A673 (cell line): ENCODE results near the gene ZNF780B. TPM values are rescaled to one million over a fixed set of nuclear protein-coding genes. Genes with fewer than 3 reads are reported as not detected.

Source experiments
- BruUV-seq: library from RNA; stranded (reverse); fragments of 400-500 nt; replicated peaks from 2 replicates; lab custom pipeline; 2021; lab: Mats Ljungman, UMichigan
- CTCF ChIA-PET: fragments of 300-600 bp; sonication (Branson Sonifier 250); formaldehyde crosslinking; loops from one replicate; lab custom pipeline; 2022; ENCODE audit warnings: antibody characterized with exemption; lab: Charles Lee
- POLR2A ChIA-PET: fragments of 300-600 bp; sonication (Branson Sonifier 250); formaldehyde crosslinking; loops from one replicate; lab custom pipeline; 2022; ENCODE audit warnings: antibody characterized with exemption; ENCODE audit not compliant: low non-redundant PET; lab: Charles Lee
- DNase-seq: peaks from one replicate; pipeline ENCODE4 v3.0.0-alpha.2; 2015; ENCODE audit warnings: low spot score
- H3K27ac ChIP-seq: fragments of 200-600 bp; sonication (generic); 2 replicates; pipeline ENCODE4 v1.5.1; 2016; ENCODE audit warnings: mixed run types, low read depth, mild to moderate bottlenecking, mixed read lengths, antibody characterized with exemption, low read length; ENCODE audit not compliant: poor library complexity, severe bottlenecking
- H3K27me3 ChIP-seq: fragments of 200-600 bp; sonication (generic); replicated peaks from 2 replicates; pipeline ENCODE4 v1.6.1; 2017; ENCODE audit warnings: mixed run types, low read depth, mild to moderate bottlenecking, mixed read lengths, antibody characterized with exemption, low read length; ENCODE audit not compliant: insufficient read depth, poor library complexity
- H3K36me3 ChIP-seq: fragments of 200-600 bp; sonication (generic); 2 replicates; pipeline ENCODE4 v1.6.1; 2016; ENCODE audit warnings: mixed run types, mild to moderate bottlenecking, mixed read lengths, antibody characterized with exemption, low read length; ENCODE audit not compliant: insufficient read depth, poor library complexity, severe bottlenecking
- H3K4me1 ChIP-seq: fragments of 200-600 bp; sonication (generic); 2 replicates; pipeline ENCODE4 v1.6.1; 2017; ENCODE audit warnings: mixed run types, mild to moderate bottlenecking, mixed read lengths, antibody characterized with exemption, low read length; ENCODE audit not compliant: insufficient read depth, poor library complexity, severe bottlenecking
- H3K4me3 ChIP-seq: fragments of 200-600 bp; sonication (generic); 2 replicates; pipeline ENCODE4 v1.5.1; 2016; ENCODE audit warnings: low read depth, mixed run types, mild to moderate bottlenecking, mixed read lengths, low read length; ENCODE audit not compliant: poor library complexity, severe bottlenecking
- H3K9me3 ChIP-seq: fragments of 200-600 bp; sonication (generic); 2 replicates; pipeline ENCODE4 v1.6.1; 2016; ENCODE audit warnings: mixed run types, low read depth, mild to moderate bottlenecking, mixed read lengths, antibody characterized with exemption, low read length; ENCODE audit not compliant: poor library complexity, severe bottlenecking
- EZH2 ChIP-seq: fragments of 200-600 bp; sonication (generic); IDR thresholded peaks from 2 replicates; pipeline ENCODE4 v1.6.1; 2017; ENCODE audit warnings: borderline replicate concordance, low read depth, mild to moderate bottlenecking, mixed read lengths, antibody characterized with exemption, low read length; ENCODE audit not compliant: poor library complexity, severe bottlenecking
- intact Hi-C: fragments of 100-400 bp; cut with micrococcal nuclease; formaldehyde crosslinking; loops from one replicate; pipeline ENCODE4 v1.10.0; 2022; ENCODE audit not compliant: unreplicated experiment
- total RNA-seq: library from RNA; stranded (reverse); gene quantifications from 2 replicates; pipeline ENCODE4 v1.2.3, GENCODE V29; 2021
- TF ChIP-seq, protein P1 (sequence below): fragments of 300-800, 200-600 bp; sonication (generic); conservative IDR thresholded peaks from 2 replicates; pipeline ENCODE4 v1.5.1; 2017; ENCODE audit warnings: low read depth, mild to moderate bottlenecking, antibody characterized with exemption, low read length, moderate library complexity, mixed read lengths

The ZNF780B gene
- total RNA-seq, 1 experiment from 2014 or later = 23.7 TPM

DNA sequence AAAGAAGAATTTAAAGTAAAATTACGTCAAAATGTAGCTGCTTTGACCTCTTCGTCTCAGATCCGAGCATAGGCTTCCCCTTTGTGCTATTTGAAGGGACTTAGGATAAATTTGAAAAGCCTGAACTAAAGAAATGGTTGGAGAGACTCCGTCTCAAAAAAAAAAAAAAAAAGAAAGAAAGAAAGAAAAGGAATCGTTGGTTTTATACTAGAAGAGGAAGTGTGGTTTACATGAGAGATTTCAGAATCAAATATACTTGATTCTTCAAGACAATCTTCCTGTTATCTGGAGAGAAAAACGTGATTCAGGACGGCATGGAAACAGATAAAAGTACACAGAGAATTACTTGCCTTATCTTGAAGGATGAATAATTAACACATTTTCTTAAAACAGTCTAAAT lies 474 bp upstream of the ZNF780B start:
- intact Hi-C loops = no loop called here
- peak overlapping the region; percentile 73 for H3K27ac ChIP-seq
- peaks cover 21% of the 10 kb centered on the region for H3K9me3 ChIP-seq
- H3K4me3 ChIP-seq = peak overlapping the region; percentile 82
- no peaks in the 10 kb centered on the region for H3K36me3 ChIP-seq
- TF ChIP-seq, protein P1, sequence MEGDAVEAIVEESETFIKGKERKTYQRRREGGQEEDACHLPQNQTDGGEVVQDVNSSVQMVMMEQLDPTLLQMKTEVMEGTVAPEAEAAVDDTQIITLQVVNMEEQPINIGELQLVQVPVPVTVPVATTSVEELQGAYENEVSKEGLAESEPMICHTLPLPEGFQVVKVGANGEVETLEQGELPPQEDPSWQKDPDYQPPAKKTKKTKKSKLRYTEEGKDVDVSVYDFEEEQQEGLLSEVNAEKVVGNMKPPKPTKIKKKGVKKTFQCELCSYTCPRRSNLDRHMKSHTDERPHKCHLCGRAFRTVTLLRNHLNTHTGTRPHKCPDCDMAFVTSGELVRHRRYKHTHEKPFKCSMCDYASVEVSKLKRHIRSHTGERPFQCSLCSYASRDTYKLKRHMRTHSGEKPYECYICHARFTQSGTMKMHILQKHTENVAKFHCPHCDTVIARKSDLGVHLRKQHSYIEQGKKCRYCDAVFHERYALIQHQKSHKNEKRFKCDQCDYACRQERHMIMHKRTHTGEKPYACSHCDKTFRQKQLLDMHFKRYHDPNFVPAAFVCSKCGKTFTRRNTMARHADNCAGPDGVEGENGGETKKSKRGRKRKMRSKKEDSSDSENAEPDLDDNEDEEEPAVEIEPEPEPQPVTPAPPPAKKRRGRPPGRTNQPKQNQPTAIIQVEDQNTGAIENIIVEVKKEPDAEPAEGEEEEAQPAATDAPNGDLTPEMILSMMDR = no peak
- TF ChIP-seq EZH2 = no peak
- ChIA-PET CTCF (no interaction called here), POLR2A (interaction anchor here (0.6 kb wide), 1 partner anchor 47 kb away, joined by 4 read pairs; no protein-coding TSS in a partner anchor)
- H3K27me3 ChIP-seq = no peaks in the 10 kb centered on the region
- no peak for DNase-seq
- no TSS peak for BruUV-seq
- peaks cover 7% of the 10 kb centered on the region for H3K4me1 ChIP-seq

DNA sequence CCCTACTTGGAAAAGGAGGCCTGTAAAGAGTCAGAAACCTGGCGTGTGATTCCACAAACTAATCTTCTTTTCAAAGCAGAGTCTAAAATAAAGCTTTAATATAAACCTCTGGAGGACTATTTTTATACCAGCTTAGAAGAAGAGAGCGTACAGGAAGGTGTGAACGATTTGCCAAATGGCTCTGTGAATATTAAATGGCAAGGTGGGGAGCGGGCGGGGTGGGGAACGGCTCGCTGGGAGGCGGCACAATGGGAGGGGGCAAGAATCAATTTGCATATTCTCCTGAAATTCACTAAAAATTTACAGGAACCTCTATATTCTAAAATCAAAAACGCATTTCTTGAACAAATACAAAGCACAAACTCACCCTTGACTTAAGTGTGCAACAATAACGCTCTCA lies 982 bp downstream of the ZNF780B start:
- no peak for DNase-seq
- H3K27ac ChIP-seq = peak overlapping the region; percentile 73
- TF ChIP-seq, protein P1 = no peak
- TF ChIP-seq EZH2 = no peak

DNA sequence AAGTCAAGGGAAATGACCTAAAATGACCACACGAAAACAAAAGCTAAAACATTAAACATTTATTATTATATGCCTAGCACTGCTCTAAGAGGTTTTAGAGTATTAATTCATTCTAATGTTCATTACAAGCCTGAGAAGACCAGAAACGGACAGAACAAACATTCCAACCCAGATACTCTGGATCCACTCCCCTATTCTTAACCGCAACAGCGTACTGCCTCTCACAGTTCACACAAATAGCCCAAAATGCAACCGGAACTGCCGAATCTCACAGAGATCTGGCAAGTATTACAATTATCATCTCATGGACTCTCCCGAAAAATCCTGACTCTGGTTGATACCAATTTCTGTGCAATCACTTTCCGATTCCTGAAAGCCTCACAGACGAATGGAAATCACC lies 1.4 kb downstream of the ZNF780B start:
- BruUV-seq = no TSS peak
- Histone ChIP-seq H3K27me3 (no peaks in the 10 kb centered on the region), H3K27ac (no peak overlapping the region), H3K9me3 (peaks cover 16% of the 10 kb centered on the region), H3K4me3 (peak overlapping the region; percentile 82), H3K4me1 (peaks cover 7% of the 10 kb centered on the region), H3K36me3 (no peaks in the 10 kb centered on the region)
- intact Hi-C loops = no loop called here
- no peak for TF ChIP-seq EZH2
- TF ChIP-seq, protein P1 = no peak
- CTCF ChIA-PET = interaction anchor here (0.7 kb wide), 1 partner anchor 287 kb away, joined by 10 read pairs; no protein-coding TSS in a partner anchor
- no peak for DNase-seq
- POLR2A ChIA-PET = no interaction called here

More for the DNA sequence above, 982 bp downstream of the ZNF780B start:
- Histone ChIP-seq H3K4me3 (peak overlapping the region; percentile 82), H3K9me3 (peaks cover 21% of the 10 kb centered on the region), H3K36me3 (no peaks in the 10 kb centered on the region), H3K27me3 (no peaks in the 10 kb centered on the region), H3K4me1 (peaks cover 7% of the 10 kb centered on the region)
- intact Hi-C loops = no loop called here
- POLR2A ChIA-PET = no interaction called here
- no TSS peak for BruUV-seq
- CTCF ChIA-PET = interaction anchor here (0.7 kb wide), 1 partner anchor 287 kb away, joined by 10 read pairs; no protein-coding TSS in a partner anchor
